GM21526 (cell line): ENCODE data around the gene PFKFB4.

Experiments used
- ATAC-seq: cut with Tn5 transposase; IDR thresholded peaks from one replicate; pipeline ENCODE4 v1.9.1; 2021; ENCODE audit warnings: moderate library complexity; ENCODE audit not compliant: unreplicated experiment, low FRiP score

PFKFB4 gene

DNA sequence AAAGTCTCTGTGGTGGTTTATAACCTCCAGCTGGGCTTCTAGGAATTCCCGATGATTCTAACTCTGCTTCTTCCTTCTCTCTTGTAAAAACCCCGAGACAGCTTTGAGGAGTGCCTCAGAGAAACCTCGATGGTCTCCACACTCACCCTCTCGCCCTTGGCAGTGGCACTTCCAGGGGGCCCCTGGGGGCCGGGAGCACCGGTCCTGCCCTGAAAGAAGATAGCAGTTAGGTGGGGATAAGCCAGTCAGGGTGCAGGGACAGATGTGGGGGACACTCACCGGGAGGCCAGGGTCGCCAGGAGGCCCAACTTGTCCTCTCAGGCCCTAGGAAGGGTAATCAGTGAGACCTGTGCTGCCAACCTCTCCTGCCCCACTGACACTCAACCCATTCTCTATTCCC, 28.8 kb upstream of the PFKFB4 start:
- no peak for ATAC-seq

- ATAC-seq = no peak
Measured at GRCh38 chr3:48584836-48585235, 28.2 kb upstream of the PFKFB4 start.

DNA sequence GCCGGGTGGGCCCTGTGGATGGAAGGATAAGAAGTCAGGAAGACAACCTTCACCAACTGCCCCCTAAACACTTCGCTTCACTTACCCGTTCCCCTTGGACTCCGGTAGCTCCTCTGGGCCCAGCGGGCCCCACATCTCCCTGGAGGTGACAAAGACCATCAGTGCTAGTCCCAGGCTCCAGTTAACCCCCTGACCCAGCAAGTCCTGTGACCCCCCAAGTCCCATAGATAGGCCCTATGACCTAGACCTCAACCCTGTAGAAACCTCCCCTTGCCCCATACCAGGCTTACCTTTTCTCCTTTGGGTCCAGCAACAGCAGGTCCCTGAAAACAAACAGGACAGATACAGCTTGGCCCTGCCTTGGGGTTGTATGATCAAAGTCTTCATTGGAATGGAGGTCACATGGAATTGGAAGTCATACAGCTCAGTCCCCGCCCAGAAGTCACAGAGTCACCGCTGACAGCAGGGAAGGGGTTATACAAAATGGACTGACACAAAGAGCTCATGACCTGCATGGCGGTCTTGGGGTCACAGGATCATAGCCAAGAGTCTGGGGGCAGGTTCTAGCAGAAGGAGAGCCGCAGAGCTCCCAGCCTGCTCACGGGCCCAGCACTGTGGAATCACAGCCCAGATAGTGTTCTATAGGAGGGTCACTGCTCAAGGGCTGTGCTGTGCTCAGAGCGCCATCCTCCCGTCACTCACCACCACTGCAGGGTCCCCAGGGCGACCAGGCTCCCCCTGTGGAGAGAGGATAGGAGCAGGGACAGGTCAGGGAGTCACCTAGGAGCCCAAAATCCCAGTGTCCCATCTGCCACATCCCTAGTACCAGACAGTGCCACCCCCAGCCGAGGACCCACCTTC, 25.2 kb upstream of the PFKFB4 start:
- no peak for ATAC-seq

GRCh38 chr3:48576647-48577046, 20.0 kb upstream of the PFKFB4 start:
- no peak for ATAC-seq

DNA sequence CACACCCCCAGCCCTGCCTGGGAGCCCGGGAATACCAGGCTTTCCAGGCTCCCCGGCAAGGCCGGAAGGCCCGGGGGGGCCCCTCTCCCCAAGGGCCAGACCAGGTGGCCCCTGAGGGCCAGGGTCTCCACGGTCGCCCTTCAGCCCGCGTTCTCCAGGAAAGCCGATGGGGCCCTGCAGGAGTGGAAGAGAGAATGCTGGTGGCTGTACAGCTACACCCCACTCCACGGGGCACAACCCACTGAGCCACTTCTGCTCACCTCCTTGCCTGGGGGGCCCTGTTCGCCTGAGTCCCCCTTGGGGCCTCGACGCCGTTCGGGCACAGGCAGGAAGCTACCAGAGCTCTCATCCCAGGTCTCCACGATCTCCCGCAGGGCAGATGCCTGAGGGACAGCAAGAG, 18.8 kb upstream of the PFKFB4 start:
- ATAC-seq = no peak

GRCh38 chr3:48573973-48574585, 17.5 kb upstream of the PFKFB4 start:
- ATAC-seq = no peak

- no peak for ATAC-seq
Measured at GRCh38 chr3:48572517-48572916, 15.9 kb upstream of the PFKFB4 start.

DNA sequence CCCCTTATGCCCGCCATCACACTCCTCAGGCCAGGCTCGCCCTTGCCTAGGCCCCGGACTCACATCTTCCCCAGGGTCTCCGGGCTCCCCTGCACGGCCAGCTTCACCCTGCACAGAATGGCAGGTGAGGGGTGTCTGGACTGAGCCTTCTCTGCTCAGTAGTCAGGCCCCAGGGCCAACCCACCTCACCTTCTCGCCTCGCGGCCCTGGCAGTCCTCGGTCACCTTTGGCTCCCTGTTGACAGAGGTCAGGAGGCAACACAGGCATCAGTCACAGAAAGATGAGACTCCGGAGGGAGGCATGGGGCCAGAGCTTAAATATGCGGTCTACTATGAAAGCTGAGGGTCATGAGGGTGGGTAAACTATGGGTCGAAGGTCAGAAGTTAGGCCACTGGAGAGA, 15.3 kb upstream of the PFKFB4 start:
- no peak for ATAC-seq

- ATAC-seq = no peak
Measured at GRCh38 chr3:48569808-48570450, 13.3 kb upstream of the PFKFB4 start.

DNA sequence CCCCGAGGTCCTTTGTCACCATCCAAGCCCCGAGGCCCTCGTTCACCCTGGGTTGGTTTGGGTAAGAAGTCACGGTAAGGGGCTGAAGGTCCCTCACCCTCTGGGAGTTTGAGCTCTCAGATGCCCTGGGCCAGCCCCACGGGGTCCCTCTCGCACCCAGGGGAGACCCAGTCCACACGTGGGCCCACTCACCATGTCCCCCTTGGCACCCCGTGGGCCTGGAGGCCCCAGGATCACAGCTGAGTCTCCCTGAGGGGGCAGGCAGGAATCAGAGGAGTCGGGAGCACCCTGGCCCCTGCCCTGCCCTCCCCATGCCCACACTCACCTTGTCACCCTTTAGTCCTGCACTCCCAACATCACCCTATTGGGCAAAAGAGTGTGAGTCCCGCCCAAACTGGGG, 12.8 kb upstream of the PFKFB4 start:
- ATAC-seq = no peak

GRCh38 chr3:48568476-48568875, 11.9 kb upstream of the PFKFB4 start:
- ATAC-seq = no peak

DNA sequence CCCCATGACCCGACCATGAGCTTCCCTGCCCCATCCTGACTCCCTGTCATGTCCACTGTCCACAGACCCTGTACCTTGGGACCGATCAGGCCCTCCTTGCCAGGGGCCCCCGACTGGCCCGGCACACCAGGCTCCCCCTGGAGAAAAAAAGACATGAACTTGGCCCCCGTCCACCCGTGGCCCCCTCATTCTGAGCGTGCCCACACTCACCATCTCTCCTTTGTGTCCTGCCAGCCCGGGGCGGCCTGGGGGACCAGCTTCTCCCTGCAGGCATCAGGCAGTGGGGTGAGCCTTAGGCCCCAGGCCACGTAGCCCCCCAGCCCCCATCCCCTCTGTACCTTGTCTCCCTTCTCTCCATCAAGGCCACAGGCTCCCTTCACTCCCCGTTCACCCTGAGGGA, 10.9 kb upstream of the PFKFB4 start:
- no peak for ATAC-seq

DNA sequence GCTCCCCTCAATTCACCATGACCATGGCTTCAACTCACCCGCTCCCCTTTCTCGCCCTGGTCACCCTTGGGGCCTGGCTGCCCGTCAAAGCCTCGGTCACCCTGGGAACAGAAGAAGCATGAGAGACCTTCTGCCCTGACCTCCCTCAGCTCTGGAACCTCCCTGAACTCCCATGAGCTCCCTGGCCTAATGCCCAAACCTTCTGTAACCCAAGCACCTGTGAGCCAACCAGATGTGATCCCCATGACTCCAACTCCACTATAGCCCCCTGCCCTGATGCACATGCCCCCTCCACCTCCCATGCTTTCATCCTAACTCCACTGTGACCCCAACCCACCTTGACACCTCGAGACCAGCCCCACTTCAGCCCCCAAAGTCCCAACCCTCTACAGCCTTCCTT, 10.5 kb upstream of the PFKFB4 start:
- no peak for ATAC-seq

GRCh38 chr3:48566401-48566760, 9.8 kb upstream of the PFKFB4 start:
- ATAC-seq = no peak

DNA sequence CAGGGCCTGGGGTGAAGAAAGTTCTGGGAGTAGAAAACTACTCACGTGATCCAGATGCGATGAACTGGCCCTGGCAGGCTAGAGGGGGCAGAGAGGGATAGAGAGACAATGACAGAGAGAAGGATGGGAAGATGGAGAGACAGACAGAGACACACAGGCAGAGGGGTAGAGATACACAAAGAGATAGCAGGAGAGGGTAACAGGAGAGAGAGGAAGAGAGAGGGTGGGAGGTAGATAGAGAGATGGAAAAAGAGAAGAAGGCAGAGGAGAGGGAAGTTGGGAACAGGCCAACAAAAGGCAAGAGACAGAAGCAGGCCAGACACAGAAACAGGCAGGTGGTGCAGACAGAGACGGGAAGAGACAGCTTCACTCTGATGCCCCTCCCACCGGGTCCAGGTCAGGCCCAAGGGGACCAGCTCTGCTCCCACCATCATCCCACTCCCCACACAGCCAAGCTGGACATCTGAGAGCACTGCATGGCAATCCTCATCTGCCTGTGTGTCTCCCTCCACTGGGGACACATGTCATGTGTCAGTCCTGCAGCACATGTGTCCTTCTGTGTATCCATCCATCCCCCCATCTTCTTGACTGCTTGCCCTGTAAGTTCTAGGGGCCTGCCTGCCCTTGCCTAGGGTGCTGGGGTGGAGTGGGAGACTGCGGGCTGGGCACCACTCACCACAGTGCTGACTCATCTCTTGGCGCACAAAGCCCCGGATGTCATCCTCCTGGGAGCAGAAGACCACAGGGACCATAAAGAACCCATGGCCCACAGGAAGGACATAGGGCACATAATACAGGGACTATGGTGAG, 9.2 kb upstream of the PFKFB4 start:
- no peak for ATAC-seq

DNA sequence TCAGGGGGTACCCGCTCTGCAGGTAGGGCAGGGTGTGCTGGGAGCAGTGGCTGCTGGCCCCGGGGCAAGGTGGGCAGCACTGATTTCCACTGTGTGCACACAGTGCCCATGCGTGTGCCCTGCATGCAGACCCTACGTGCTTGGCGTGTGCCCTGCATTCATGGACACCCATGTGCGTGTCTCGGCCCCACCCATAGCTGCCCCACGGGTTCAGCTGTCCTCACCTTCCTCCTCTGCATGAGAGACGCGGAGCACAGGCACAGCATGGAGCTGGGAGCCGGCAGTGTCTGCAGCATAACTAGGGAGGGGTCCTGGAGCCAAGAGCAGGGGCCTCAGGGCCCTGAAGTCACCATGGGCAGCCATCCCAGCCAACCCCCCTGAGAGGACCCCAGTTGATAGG, 8.6 kb upstream of the PFKFB4 start:
- no peak for ATAC-seq

DNA sequence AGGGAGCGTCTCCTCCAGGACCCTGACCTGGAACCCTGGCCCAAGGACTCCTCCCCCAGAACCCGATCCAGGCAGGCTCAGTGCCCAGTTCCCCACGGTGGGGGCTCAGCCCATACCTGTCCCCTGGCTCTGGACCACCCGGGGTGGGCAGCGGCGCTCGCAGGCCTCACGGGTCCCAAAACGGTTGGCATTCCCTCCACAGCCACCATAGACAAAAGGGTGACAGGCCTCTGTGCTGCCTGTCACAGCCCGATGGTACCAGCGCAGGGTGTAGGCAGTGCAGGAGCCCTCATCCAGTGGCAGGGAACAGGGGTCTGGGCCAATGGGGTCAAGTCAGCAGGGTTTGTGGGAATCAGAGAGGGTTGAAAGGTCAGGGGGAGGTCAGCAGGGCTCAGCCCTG, 8.1 kb upstream of the PFKFB4 start:
- ATAC-seq = no peak

- no peak for ATAC-seq
Measured at GRCh38 chr3:48564022-48564421, 7.4 kb upstream of the PFKFB4 start.

DNA sequence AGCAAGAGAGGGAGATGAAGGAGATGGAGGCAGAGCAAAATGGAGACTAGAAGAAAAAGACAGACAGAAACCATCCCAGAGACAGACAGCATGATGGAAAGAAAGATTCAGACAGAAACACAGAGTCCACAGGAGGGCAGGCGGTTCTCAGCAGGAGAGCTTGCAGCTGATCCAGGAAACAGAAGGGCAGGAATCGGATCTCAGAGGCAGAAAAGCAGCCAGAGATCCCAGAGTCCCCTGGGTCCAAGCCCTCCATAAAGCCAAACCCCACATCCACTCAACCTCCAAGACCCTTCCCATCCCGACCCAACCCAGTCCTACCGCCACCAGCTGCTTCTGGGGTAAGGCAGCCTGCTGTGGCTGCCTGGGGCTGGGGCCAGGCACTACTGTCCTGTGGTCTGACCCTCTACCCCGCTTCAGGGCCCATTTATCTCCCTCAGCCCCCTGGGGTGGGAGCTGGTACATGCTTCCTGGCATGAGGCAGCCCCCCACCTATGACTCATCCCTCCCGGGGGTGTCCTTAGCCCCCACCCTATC, 6.8 kb upstream of the PFKFB4 start, which contains the start of gene UCN2:
Gene UCN2 (minus strand): TSS at position 400 of the 537 bp plus-strand sequence. CDS start 657 bp downstream, outside the sequence.
- ATAC-seq = no peak

GRCh38 chr3:48562367-48563095, 5.9 kb upstream of the PFKFB4 start:
- ATAC-seq = no peak
